Naive thymus-derived CD4-positive, alpha-beta T cell (primary cell): Measurements from ENCODE around the gene MCUR1. TPM values are rescaled to one million over a fixed set of nuclear protein-coding genes. Genes with fewer than 3 reads are reported as not detected.

Experiments
- ATAC-seq: fragments of 150-1000 bp; cut with Tn5 transposase; 2 replicates; pipeline ENCODE4 v1.10.0; 2021; ENCODE audit warnings: mild to moderate bottlenecking, moderate library complexity
- CTCF ChIA-PET: fragments of 350-600 bp; sonication (Branson Sonifier 250); formaldehyde crosslinking; loops from one replicate; lab custom pipeline; 2021; ENCODE audit warnings: antibody characterized with exemption; lab: Charles Lee
- POLR2A ChIA-PET: fragments of 350-600 bp; sonication (Branson Sonifier 250); formaldehyde crosslinking; loops from one replicate; lab custom pipeline; 2021; ENCODE audit warnings: antibody characterized with exemption, inconsistent platforms; lab: Charles Lee
- DNase-seq, 9 donors: peaks; one replicate each; pipeline versions ENCODE4 v3.0.0 to v3.0.0-alpha.2; 2020 to 2022; ENCODE audit warnings: mixed read lengths in 1 of 9
- H3K27ac ChIP-seq: one replicate; pipeline ENCODE4 v1.7.0; 2013; ENCODE audit warnings: mild to moderate bottlenecking, low read depth, low read length, moderate library complexity
- H3K27me3 ChIP-seq, 2 donors: one replicate each; pipeline ENCODE4 v1.7.0; 2013; ENCODE audit warnings: low read length in 2 of 2, mild to moderate bottlenecking in 2 of 2, moderate library complexity in 2 of 2; ENCODE audit not compliant: control insufficient read depth in 2 of 2, insufficient read depth in 2 of 2
- H3K36me3 ChIP-seq, 3 experiments: 1 replicate in 2 of 3; 2 replicates in 1 of 3; pipeline ENCODE4 v1.7.0; 2013; ENCODE audit warnings: low read length in 3 of 3, mild to moderate bottlenecking in 3 of 3, moderate library complexity in 1 of 3; ENCODE audit not compliant: insufficient read depth in 3 of 3, control insufficient read depth in 2 of 3
- H3K4me1 ChIP-seq, 2 donors: one replicate each; pipeline ENCODE4 v1.7.0; 2013; ENCODE audit warnings: low read length in 2 of 2, mild to moderate bottlenecking in 2 of 2, moderate library complexity in 1 of 2; ENCODE audit not compliant: control insufficient read depth in 2 of 2, insufficient read depth in 2 of 2
- H3K4me3 ChIP-seq: 2 replicates; pipeline ENCODE4 v1.7.0; 2013; ENCODE audit warnings: mild to moderate bottlenecking, low read length
- H3K9me3 ChIP-seq, 3 experiments: 1 replicate in 2 of 3; 2 replicates in 1 of 3; pipeline ENCODE4 v1.7.0; 2013; ENCODE audit warnings: low read length in 3 of 3; ENCODE audit not compliant: control insufficient read depth in 2 of 3
- H3K27ac Mint-ChIP-seq, 9 donors: one replicate each; pipeline ENCODE4 v1.8.0; 2020 to 2022; ENCODE audit warnings: mixed read lengths in 9 of 9, mild to moderate bottlenecking in 8 of 9, moderate library complexity in 5 of 9, inconsistent platforms in 2 of 9
- H3K27me3 Mint-ChIP-seq, 5 donors: one replicate each; pipeline ENCODE4 v1.8.0; 2021 to 2022; ENCODE audit warnings: mixed read lengths in 5 of 5, mild to moderate bottlenecking in 1 of 5
- H3K36me3 Mint-ChIP-seq, 5 donors: one replicate each; pipeline ENCODE4 v1.8.0; 2020 to 2022; ENCODE audit warnings: mixed read lengths in 5 of 5, mild to moderate bottlenecking in 3 of 5, inconsistent platforms in 1 of 5
- H3K4me1 Mint-ChIP-seq, 7 donors: one replicate each; pipeline ENCODE4 v1.8.0; 2020 to 2022; ENCODE audit warnings: mixed read lengths in 7 of 7, mild to moderate bottlenecking in 3 of 7, inconsistent platforms in 1 of 7
- H3K4me3 Mint-ChIP-seq, 10 donors: one replicate each; pipeline ENCODE4 v1.8.0; 2020 to 2022; ENCODE audit warnings: mild to moderate bottlenecking in 10 of 10, mixed read lengths in 10 of 10, moderate library complexity in 6 of 10, inconsistent platforms in 2 of 10
- H3K9me3 Mint-ChIP-seq, 11 donors: one replicate each; pipeline ENCODE4 v1.8.0; 2020 to 2022; ENCODE audit warnings: mixed read lengths in 11 of 11, mild to moderate bottlenecking in 4 of 11, inconsistent platforms in 1 of 11, moderate library complexity in 1 of 11
- intact Hi-C, 2 donors: fragments of 100-400 bp; cut with micrococcal nuclease; formaldehyde crosslinking; loops; one replicate each; pipeline ENCODE4 v1.15.1; 2023
- polyA plus RNA-seq, 2 donors: library from polyadenylated mRNA; unstranded; fragments of 300-500 nt; fragmentation: Illumina TruSeq; gene quantifications; one replicate each; pipeline ENCODE4 v1.2.3, GENCODE V29; 2021
- total RNA-seq, 6 experiments: library from RNA in 5 of 6; stranded (reverse) in 5 of 6; gene quantifications; 1 replicate in 5 of 6; 2 replicates in 1 of 6; pipeline ENCODE4 v1.2.3 and lab custom pipeline; 2021 to 2026

The MCUR1 gene
- total and polyA plus RNA-seq, 7 experiments from 2014 or later: 4.1 to 20.6 (median 7.4) TPM

DNA sequence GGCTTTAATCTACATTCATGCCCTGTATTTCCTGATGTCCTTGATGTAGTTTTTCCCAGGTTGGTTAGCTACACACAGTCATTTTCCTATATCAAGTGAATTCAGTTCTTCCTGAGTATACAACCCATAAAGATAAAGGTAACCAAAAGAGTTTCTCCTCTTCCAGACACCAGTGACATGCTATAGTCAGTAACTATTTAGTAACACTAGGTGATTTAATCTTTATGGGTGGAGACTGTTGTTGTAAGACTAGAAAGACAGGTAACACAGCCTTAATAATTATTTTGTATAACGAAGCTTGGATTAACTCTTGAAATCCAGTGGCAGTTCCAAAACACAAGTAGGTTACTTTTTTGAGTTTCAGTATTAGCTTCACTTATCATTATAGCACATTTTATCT, 17.6 kb downstream of the MCUR1 start:
- Mint-ChIP-seq H3K9me3 (no peaks in the 10 kb centered on the region), H3K36me3 (peaks cover 0 to 18% (median 7%) of the 10 kb centered on the region in 5 donors), H3K27me3 (no peaks in the 10 kb centered on the region), H3K4me1 (peaks cover 5 to 16% (median 6%) of the 10 kb centered on the region in 7 donors), H3K27ac (no peak overlapping the region), H3K4me3 (no peak overlapping the region)
- H3K27me3 ChIP-seq: no peaks in the 10 kb centered on the region
- H3K4me3 ChIP-seq: no peak overlapping the region
- no peaks in the 10 kb centered on the region for H3K4me1 ChIP-seq
- H3K36me3 ChIP-seq: peaks cover 0 to 22% (median 0%) of the 10 kb centered on the region in 3 experiments
- POLR2A ChIA-PET: interaction anchor here (0.6 to 0.7 kb wide), 2 partner anchors 39 to 181 kb away, joined by 3 to 4 read pairs; partner anchors contain the start of gene NOL7
- H3K9me3 ChIP-seq: no peaks in the 10 kb centered on the region
- ATAC-seq: no peak
- no peak for DNase-seq
- H3K27ac ChIP-seq: no peak overlapping the region
- CTCF ChIA-PET: interaction anchor here (0.8 to 2.4 kb wide), 2 partner anchors 270 kb away, joined by 3 to 13 read pairs; no protein-coding TSS in a partner anchor
- intact Hi-C loops: loop anchor here in 1 of 2 donors (5.0 kb wide), 2 partner anchors 84 to 346 kb away; partner anchors contain the start of gene RANBP9

DNA sequence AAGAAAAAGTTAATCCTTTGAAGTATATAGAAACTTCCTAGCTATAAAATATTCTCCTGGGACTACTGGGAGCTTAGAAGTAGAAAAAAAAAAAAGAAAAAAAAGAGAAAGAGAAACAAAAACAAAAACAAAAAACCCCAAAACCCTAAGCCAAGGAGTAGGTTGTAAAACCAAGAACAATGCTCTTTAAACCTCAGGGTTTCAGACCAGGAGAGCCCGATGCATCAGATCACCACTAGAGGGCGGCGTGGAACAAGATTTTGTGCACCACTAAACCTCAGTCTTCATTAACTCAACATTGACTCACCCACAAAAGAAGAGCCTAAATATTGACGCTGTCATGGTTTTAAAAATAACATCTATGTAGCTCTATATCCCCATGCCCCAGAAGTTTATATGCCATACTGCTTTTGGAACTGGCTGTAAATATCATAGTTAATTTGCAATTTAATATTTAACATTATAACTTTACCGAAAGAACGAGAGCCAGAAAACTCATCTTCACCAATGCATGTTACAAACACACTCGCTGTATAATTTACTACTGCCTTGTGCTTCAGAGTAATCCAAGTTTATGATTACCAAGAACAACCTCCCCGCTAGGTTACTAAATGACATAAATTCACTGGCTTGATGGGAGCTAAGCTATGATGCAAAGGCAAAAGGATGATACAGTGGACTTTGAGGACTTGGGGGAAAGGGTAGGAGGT, 19.2 kb downstream of the MCUR1 start:
- Mint-ChIP-seq H3K36me3 (peaks cover 0 to 23% (median 5%) of the 10 kb centered on the region in 5 donors), H3K27ac (peak overlapping the region in 5 of 9 donors; percentile 7 to 50 (median 27)), H3K4me1 (peaks cover 5 to 16% (median 6%) of the 10 kb centered on the region in 7 donors), H3K4me3 (no peak overlapping the region), H3K9me3 (no peaks in the 10 kb centered on the region), H3K27me3 (no peaks in the 10 kb centered on the region)
- H3K9me3 ChIP-seq: no peaks in the 10 kb centered on the region
- intact Hi-C loops: loop anchor here (1.0 to 5.0 kb wide), 15 partner anchors 19 to 1828 kb away; partner anchors contain the start of genes MCUR1 (in 2 of the 2), SIRT5 (in 2 of the 2) and RANBP9 (in 1 of the 2)
- H3K36me3 ChIP-seq: peaks cover 0 to 7% (median 4%) of the 10 kb centered on the region in 3 experiments
- CTCF ChIA-PET: interaction anchor here (0.6 to 2.4 kb wide), 12 partner anchors 10 to 349 kb away, joined by 3 to 13 read pairs (median 3); partner anchors contain the start of gene SIRT5
- POLR2A ChIA-PET: no interaction called here
- H3K4me3 ChIP-seq: no peak overlapping the region
- no peaks in the 10 kb centered on the region for H3K27me3 ChIP-seq
- no peaks in the 10 kb centered on the region for H3K4me1 ChIP-seq
- DNase-seq: peak; percentile 54 to 80 (median 77)
- no peak overlapping the region for H3K27ac ChIP-seq
- peak; percentile 98 for ATAC-seq

DNA sequence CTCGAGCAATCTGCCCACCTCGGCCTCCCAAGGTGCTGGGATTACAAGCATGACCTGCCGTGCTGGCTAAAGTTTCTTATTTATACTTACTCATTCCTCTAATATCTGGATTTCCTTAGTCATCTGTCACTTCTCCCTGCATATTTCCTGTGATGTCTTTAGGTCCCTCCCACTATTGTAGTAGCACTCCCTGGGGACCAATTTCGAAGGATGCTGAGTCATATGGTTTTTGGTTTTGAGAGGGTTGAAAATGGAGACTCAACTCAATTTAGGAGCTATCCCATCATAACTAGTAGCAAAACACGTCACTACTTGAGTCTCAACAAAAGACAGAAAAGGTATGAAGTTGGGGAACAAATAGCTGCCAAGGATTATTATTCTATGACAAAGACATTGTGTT, 20.2 kb downstream of the MCUR1 start:
- peaks cover 0 to 6% (median 4%) of the 10 kb centered on the region in 3 experiments for H3K36me3 ChIP-seq
- no peaks in the 10 kb centered on the region for H3K9me3 ChIP-seq
- DNase-seq (no peak), ATAC-seq (no peak)
- Mint-ChIP-seq H3K4me3 (no peak overlapping the region), H3K9me3 (no peaks in the 10 kb centered on the region), H3K27me3 (no peaks in the 10 kb centered on the region), H3K27ac (peak overlapping the region in 1 of 9 donors; percentile 6), H3K36me3 (peaks cover 0 to 31% (median 13%) of the 10 kb centered on the region in 5 donors), H3K4me1 (peaks cover 5 to 16% (median 6%) of the 10 kb centered on the region in 7 donors)
- H3K27me3 ChIP-seq: no peaks in the 10 kb centered on the region
- no peak overlapping the region for H3K27ac ChIP-seq
- H3K4me1 ChIP-seq: no peaks in the 10 kb centered on the region
- ChIA-PET CTCF (interaction anchor here (0.6 to 2.4 kb wide), 10 partner anchors 9 to 643 kb away, joined by 3 to 13 read pairs (median 3); no protein-coding TSS in a partner anchor), POLR2A (interaction anchor here (0.7 kb wide), 1 partner anchor 534 kb away, joined by 3 read pairs; no protein-coding TSS in a partner anchor)
- no peak overlapping the region for H3K4me3 ChIP-seq
- intact Hi-C loops: loop anchor here (2.0 kb wide), 4 partner anchors 31 to 1829 kb away; partner anchors contain the start of gene SIRT5 (in 1 of the 2)

DNA sequence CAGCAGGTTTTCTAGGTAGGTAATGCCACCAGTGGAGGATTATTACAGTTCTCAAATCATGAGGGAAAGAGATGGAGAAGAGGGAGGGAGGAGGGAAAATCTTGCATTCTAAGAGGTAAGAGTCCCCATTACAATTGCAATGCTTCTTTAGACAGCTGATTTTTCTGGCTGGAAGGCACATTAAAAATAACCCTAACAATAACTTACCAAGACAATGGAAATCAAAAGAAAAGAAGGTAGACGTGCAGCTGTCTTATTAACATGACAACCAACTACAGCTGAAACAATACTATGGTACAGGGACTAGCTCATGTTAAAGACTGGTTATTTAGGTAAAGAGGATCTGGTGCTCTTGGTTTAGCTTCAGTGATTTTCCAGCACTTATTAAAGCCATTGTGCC, 24.6 kb downstream of the MCUR1 start:
- intact Hi-C loops: no loop called here
- H3K9me3 ChIP-seq: no peaks in the 10 kb centered on the region
- Mint-ChIP-seq H3K4me1 (peaks cover 0 to 23% (median 0%) of the 10 kb centered on the region in 7 donors), H3K9me3 (no peaks in the 10 kb centered on the region), H3K27ac (peak overlapping the region in 1 of 9 donors; percentile 74), H3K27me3 (no peaks in the 10 kb centered on the region), H3K36me3 (peaks cover 0 to 39% (median 16%) of the 10 kb centered on the region in 5 donors), H3K4me3 (no peak overlapping the region)
- POLR2A ChIA-PET: no interaction called here
- CTCF ChIA-PET: interaction anchor here (0.6 to 1.3 kb wide), 5 partner anchors 178 to 277 kb away, joined by 3 to 6 read pairs (median 4); no protein-coding TSS in a partner anchor
- H3K36me3 ChIP-seq: peaks cover 0 to 4% (median 0%) of the 10 kb centered on the region in 3 experiments
- ATAC-seq (no peak), DNase-seq (no peak)
- no peak overlapping the region for H3K27ac ChIP-seq
- H3K4me3 ChIP-seq: no peak overlapping the region
- no peaks in the 10 kb centered on the region for H3K27me3 ChIP-seq
- no peaks in the 10 kb centered on the region for H3K4me1 ChIP-seq

DNA sequence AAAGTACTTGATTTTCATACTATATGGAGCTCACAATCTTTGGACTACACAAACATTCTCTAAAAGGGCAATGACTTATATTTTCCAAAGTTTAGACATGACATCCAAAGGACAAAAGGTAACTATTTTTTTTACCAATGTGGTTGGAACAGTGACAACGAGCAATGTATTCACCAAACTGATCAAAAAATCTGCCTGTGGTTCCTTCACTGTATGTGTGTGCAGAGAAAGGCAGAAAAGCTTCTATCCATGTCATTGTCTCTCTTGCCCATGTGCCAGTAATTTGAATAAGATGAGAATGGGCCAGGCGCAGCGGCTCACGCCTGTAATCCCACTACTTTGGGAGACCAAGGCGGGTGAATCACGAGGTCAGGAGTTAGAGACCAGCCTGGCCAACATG, 25.5 kb downstream of the MCUR1 start:
- Histone ChIP-seq H3K36me3 (peaks cover 0 to 4% (median 0%) of the 10 kb centered on the region in 3 experiments), H3K4me3 (no peak overlapping the region), H3K9me3 (no peaks in the 10 kb centered on the region), H3K27me3 (no peaks in the 10 kb centered on the region), H3K27ac (no peak overlapping the region), H3K4me1 (no peaks in the 10 kb centered on the region)
- no peak overlapping the region for H3K4me3 Mint-ChIP-seq
- H3K36me3 Mint-ChIP-seq: peaks cover 0 to 40% (median 14%) of the 10 kb centered on the region in 5 donors
- H3K27me3 Mint-ChIP-seq: no peaks in the 10 kb centered on the region
- POLR2A ChIA-PET: no interaction called here
- DNase-seq: peak in 1 of 9 donors; percentile 25
- H3K27ac Mint-ChIP-seq: no peak overlapping the region
- intact Hi-C loops: no loop called here
- H3K9me3 Mint-ChIP-seq: no peaks in the 10 kb centered on the region
- CTCF ChIA-PET: no interaction called here
- no peak for ATAC-seq
- peaks cover 0 to 15% (median 0%) of the 10 kb centered on the region in 7 donors for H3K4me1 Mint-ChIP-seq

DNA sequence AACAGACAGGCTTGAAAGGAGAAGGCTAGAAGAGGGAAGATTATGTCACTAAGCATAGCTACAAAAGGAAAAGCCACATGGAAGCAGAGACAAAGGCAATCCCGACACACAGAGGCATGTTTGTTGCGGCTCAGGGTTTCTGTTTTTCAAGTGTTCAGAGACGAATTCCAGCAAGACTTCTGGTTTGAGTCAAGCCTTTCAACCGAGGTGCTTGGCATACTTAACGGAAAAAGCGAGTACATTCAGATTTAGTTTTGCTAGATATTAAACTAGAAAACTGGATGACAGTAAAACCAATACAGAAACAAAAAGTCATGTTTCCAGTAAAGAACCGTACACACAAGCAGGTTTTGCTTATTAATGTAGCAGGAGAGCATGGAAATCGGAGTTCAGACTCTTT, 27.2 kb downstream of the MCUR1 start:
- peaks cover 0 to 13% (median 0%) of the 10 kb centered on the region in 7 donors for H3K4me1 Mint-ChIP-seq
- Histone ChIP-seq H3K4me1 (no peaks in the 10 kb centered on the region), H3K9me3 (no peaks in the 10 kb centered on the region), H3K4me3 (no peak overlapping the region), H3K27ac (no peak overlapping the region), H3K36me3 (peaks cover 0 to 4% (median 0%) of the 10 kb centered on the region in 3 experiments), H3K27me3 (no peaks in the 10 kb centered on the region)
- H3K27me3 Mint-ChIP-seq: no peaks in the 10 kb centered on the region
- ATAC-seq (no peak), DNase-seq (no peak)
- intact Hi-C loops: no loop called here
- H3K9me3 Mint-ChIP-seq: no peaks in the 10 kb centered on the region
- H3K4me3 Mint-ChIP-seq: peak overlapping the region in 1 of 10 donors; percentile 37
- CTCF ChIA-PET: no interaction called here
- POLR2A ChIA-PET: no interaction called here
- peaks cover 0 to 33% (median 13%) of the 10 kb centered on the region in 5 donors for H3K36me3 Mint-ChIP-seq
- no peak overlapping the region for H3K27ac Mint-ChIP-seq
